HUES64 (cell line): ENCODE measurements around the gene CHST8.
"Not testable (repeated sequence)": the region's sequence is repeated elsewhere in the genome, so short reads cannot be mapped to it uniquely, and the experiment has no call there.

Experiments
- H3K27ac ChIP-seq: 2 replicates; pipeline ENCODE4 v1.7.0; 2013; ENCODE audit warnings: low read depth, low read length, inconsistent platforms
- H3K27me3 ChIP-seq: 2 replicates; pipeline ENCODE4 v1.6.1; 2013; ENCODE audit warnings: mild to moderate bottlenecking, low read length; ENCODE audit not compliant: insufficient read depth
- H3K36me3 ChIP-seq: 2 replicates; pipeline ENCODE4 v1.6.1; 2013; ENCODE audit warnings: mild to moderate bottlenecking, low read length; ENCODE audit not compliant: insufficient read depth
- H3K4me1 ChIP-seq: 2 replicates; pipeline ENCODE4 v1.6.1; 2013; ENCODE audit warnings: mild to moderate bottlenecking, low read length, moderate library complexity; ENCODE audit not compliant: insufficient read depth
- H3K4me3 ChIP-seq: 2 replicates; pipeline ENCODE4 v1.5.1; 2013; ENCODE audit warnings: mild to moderate bottlenecking, low read length, moderate library complexity
- H3K9ac ChIP-seq: 2 replicates; pipeline ENCODE4 v1.6.1; 2013; ENCODE audit warnings: mild to moderate bottlenecking, low read depth, low read length
- H3K9me3 ChIP-seq: 2 replicates; pipeline ENCODE4 v1.6.1; 2013; ENCODE audit warnings: low read depth, low read length; ENCODE audit not compliant: insufficient read depth
- WGBS: fragments of 150-250, 120-280 bp; methylation state at CpG from one replicate; pipeline ENCODE4 v1.1.7; 2013; ENCODE audit warnings: missing lambda C conversion rate; 5-methylcytosine and 5-hydroxymethylcytosine counted together

Gene CHST8

DNA sequence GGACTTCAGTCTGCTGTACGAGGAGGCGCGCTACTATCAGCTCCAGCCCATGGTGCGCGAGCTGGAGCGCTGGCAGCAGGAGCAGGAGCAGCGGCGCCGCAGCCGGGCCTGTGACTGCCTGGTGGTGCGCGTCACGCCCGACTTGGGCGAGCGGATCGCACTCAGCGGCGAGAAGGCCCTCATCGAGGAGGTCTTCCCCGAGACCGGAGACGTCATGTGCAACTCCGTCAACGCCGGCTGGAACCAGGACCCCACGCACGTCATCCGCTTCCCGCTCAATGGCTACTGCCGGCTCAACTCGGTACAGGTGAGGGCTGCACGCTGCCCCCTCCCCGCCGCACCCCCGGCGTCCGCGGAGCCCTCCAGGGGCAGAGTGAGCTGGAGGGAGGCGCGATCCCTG lies 189.5 kb downstream of the CHST8 start:
- no peak overlapping the region for H3K27ac ChIP-seq
- H3K27me3 ChIP-seq, result no peaks in the 10 kb centered on the region
- peaks cover 63% of the 10 kb centered on the region for H3K36me3 ChIP-seq
- no peak overlapping the region for H3K9ac ChIP-seq
- H3K4me1 ChIP-seq, result no peaks in the 10 kb centered on the region
- H3K9me3 ChIP-seq, result no peaks in the 10 kb centered on the region
- 96% methylated on average over 41 of the region's 41 CpGs for WGBS
- H3K4me3 ChIP-seq, result no peak overlapping the region

- Histone ChIP-seq H3K36me3 (peaks cover 58% of the 10 kb centered on the region), H3K27ac (no peak overlapping the region; the same call in 1 of the 2 replicates)
Measured at GRCh38 chr19:33811736-33812387, 190.1 kb downstream of the CHST8 start.

GRCh38 chr19:33812388-33813330 lies 190.9 kb downstream of the CHST8 start:
- H3K4me3 ChIP-seq, result no peak overlapping the region
- peaks cover 51% of the 10 kb centered on the region for H3K36me3 ChIP-seq
- H3K9ac ChIP-seq, result no peak overlapping the region
- H3K4me1 ChIP-seq, result no peaks in the 10 kb centered on the region
- H3K27ac ChIP-seq, result no peak overlapping the region; the same call in 1 of the 2 replicates
- WGBS, result 94% methylated on average over 28 of the region's 28 CpGs
- no peaks in the 10 kb centered on the region for H3K27me3 ChIP-seq
- H3K9me3 ChIP-seq, result no peaks in the 10 kb centered on the region

More at GRCh38 chr19:33811736-33812387, 190.1 kb downstream of the CHST8 start:
- H3K4me3 ChIP-seq, result no peak overlapping the region
- no peaks in the 10 kb centered on the region for H3K27me3 ChIP-seq
- no peaks in the 10 kb centered on the region for H3K4me1 ChIP-seq
- no peak overlapping the region for H3K9ac ChIP-seq
- 92% methylated on average over 14 of the region's 14 CpGs for WGBS
- H3K9me3 ChIP-seq, result no peaks in the 10 kb centered on the region

- 91% methylated on average over 16 of the region's 16 CpGs for WGBS
- Histone ChIP-seq H3K27me3 (no peaks in the 10 kb centered on the region), H3K9me3 (no peaks in the 10 kb centered on the region), H3K9ac (no peak overlapping the region), H3K36me3 (peaks cover 42% of the 10 kb centered on the region), H3K27ac (no peak overlapping the region), H3K4me3 (no peak overlapping the region), H3K4me1 (no peaks in the 10 kb centered on the region)
Measured at GRCh38 chr19:33813391-33814101, 191.8 kb downstream of the CHST8 start.

DNA sequence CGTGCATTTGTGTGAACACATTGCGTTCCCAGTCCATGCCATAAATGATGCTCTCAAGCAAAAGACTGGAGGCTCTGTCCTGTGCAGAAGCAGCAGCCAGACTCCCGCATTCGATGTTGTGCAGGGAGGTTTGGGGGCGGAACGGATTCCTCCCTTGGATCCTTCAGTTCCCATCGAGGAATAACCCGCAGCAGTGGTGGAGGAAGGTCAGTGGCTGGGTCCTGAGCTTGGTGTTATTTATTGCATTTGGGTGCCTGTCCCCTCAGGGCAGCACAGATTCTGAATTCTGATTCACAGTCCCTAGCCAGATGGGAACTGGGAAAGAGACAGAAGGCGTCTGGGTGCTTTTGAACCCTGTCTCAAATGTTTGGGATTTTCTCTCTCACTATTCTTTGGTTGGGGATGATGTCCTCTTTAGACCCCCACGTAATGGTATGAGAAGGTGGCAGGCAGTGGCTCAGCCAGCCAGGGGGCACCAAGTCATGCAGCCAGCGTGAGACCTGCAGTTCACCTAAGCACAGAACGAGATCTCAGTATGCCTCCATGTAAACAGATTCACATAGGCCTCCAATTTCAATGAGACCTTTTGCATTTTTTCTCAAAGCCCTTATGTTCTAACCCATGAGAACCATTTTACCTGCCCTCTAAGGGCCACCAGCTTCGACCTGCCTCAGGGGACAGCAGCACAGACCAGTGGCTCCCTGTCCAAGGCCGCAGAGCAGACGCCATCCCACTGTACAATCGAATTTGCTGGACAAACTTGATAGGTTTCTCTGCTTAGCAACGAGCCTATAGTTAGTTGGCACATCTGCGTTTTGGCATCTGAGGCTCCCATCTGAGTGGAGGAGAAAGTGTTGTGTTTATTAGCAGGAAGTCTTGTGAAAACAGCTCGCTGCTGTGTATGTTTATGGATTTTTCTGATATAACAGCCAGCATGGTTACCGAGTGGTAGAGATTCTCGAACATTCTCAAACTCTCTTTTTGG lies 192.7 kb downstream of the CHST8 start:
- H3K9me3 ChIP-seq, result no peaks in the 10 kb centered on the region
- no peaks in the 10 kb centered on the region for H3K27me3 ChIP-seq
- H3K4me3 ChIP-seq, result no peak overlapping the region
- WGBS, result 94% methylated on average over 21 of the region's 21 CpGs
- H3K36me3 ChIP-seq, result peaks cover 33% of the 10 kb centered on the region
- H3K9ac ChIP-seq, result no peak overlapping the region
- H3K4me1 ChIP-seq, result peaks cover 3% of the 10 kb centered on the region; the same call in 1 of the 2 replicates
- no peak overlapping the region for H3K27ac ChIP-seq

DNA sequence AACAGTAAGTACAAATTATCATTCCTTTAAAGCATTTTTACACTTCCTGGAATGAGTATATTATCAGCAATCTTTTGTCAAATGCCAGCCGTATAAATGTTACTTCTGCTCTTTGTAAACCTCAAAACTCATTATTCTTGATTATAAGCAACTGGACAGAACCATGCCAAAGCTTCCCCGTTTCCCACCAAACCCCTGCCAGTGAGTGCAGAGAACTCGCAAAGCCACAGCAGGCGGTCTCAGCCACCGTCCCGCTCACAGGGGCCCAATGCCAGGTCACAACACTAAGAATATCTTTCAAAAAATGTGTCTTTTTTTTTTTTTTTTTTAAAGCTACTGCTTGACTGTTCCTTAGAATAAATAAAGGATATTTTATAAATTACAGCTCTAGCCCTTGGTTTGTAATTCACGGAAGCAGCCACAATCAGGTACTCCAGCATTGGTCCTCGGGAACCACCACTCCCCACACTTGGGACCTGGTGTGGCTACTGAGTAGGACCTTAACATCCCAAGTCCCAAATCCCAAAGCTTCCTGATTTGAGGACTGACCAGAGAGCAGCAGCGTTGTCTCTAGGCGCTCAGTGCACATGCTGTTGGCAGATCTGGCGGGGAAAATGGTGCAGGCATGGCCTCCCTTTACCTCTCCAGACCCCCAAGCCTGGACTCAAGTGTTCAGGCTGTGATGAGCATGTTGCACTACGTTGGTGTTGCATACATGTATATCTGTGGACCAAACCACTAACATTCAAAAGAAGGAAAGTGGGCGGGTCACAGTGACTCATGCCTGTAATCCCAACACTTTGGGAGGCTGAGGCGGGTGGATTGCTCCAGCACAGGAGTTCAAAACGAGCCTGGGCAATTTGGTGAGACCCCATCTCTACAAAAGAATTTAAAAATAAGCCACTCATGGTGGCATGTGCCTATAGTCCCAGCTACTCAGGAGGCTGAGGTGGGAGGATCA lies 193.9 kb downstream of the CHST8 start:
- Histone ChIP-seq H3K4me1 (peaks cover 5% of the 10 kb centered on the region; the same call in 1 of the 2 replicates), H3K9me3 (no peaks in the 10 kb centered on the region), H3K9ac (no peak overlapping the region), H3K27ac (no peak overlapping the region), H3K27me3 (peaks cover 3% of the 10 kb centered on the region; the same call in 1 of the 2 replicates), H3K4me3 (no peak overlapping the region), H3K36me3 (peaks cover 31% of the 10 kb centered on the region)
- 90% methylated on average over 15 of the region's 15 CpGs for WGBS

GRCh38 chr19:33818411-33818810 lies 196.7 kb downstream of the CHST8 start:
- H3K9ac ChIP-seq, result no peak overlapping the region
- WGBS, result 89% methylated on average over 4 of the region's 4 CpGs

GRCh38 chr19:33819078-33819477 lies 197.3 kb downstream of the CHST8 start:
- H3K27me3 ChIP-seq, H3K9ac ChIP-seq, H3K36me3 ChIP-seq, H3K9me3 ChIP-seq, H3K4me1 ChIP-seq: not testable (repeated sequence)
- peak overlapping the region; percentile 36; the same call in 1 of the 2 replicates for H3K27ac ChIP-seq
- H3K4me3 ChIP-seq, result peak overlapping the region; percentile 55; the same call in 1 of the 2 replicates
- 86% methylated on average over 7 of the region's 7 CpGs for WGBS

More at GRCh38 chr19:33818411-33818810, 196.7 kb downstream of the CHST8 start:
- Histone ChIP-seq H3K4me3 (no peak overlapping the region), H3K27me3 (peaks cover 6% of the 10 kb centered on the region; the same call in 1 of the 2 replicates), H3K27ac (no peak overlapping the region), H3K36me3 (peaks cover 5% of the 10 kb centered on the region; the same call in 1 of the 2 replicates), H3K9me3 (no peaks in the 10 kb centered on the region), H3K4me1 (peaks cover 5% of the 10 kb centered on the region)

DNA sequence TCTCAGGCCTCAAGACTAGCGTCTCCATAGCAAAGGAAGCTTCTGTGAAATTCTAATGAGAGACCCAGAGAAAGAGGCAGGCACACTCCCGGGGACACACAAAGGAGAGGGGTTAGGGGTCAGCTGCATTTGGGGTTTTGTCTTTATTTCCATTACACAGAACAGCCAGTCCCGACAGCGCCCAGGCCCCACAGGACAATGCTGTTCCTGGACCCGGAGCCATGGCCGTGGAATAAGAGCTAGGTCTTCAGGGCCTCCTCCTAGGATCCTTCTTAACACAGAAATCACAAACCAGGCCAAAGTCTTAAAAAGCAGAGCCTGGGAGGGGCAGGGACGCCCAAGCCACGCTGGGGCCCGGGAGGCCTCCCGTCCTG lies 197.7 kb downstream of the CHST8 start:
- peak overlapping the region; percentile 55 for H3K9ac ChIP-seq
- H3K4me1 ChIP-seq, result peaks cover 5% of the 10 kb centered on the region
- H3K4me3 ChIP-seq, result peak overlapping the region; percentile 55
- H3K27me3 ChIP-seq, result peaks cover 6% of the 10 kb centered on the region; the same call in 1 of the 2 replicates
- 33% methylated on average over 10 of the region's 10 CpGs for WGBS
- no peaks in the 10 kb centered on the region for H3K9me3 ChIP-seq
- H3K27ac ChIP-seq, result peak overlapping the region; percentile 36; the same call in 1 of the 2 replicates
- H3K36me3 ChIP-seq, result no peaks in the 10 kb centered on the region
